Mesothelial cell of epicardium (in vitro differentiated cells): ENCODE data around the gene IGBP1. TPM values are rescaled to one million over a fixed set of nuclear protein-coding genes. Genes with fewer than 3 reads are reported as not detected.
A peak's percentile ranks its signal among the peaks of the same experiment; 100 is the strongest.

Experiments used
- DNase-seq, 2 experiments: peaks; one replicate each; pipeline ENCODE4 v3.0.0; 2021; ENCODE audit warnings: low spot score in 2 of 2; ENCODE audit not compliant: unreplicated experiment in 2 of 2
- H3K27ac Mint-ChIP-seq: 2 replicates; pipeline ENCODE4 v1.8.0; 2021; ENCODE audit warnings: mixed read lengths
- H3K27me3 Mint-ChIP-seq: 2 replicates; pipeline ENCODE4 v1.8.0; 2021; ENCODE audit warnings: low read depth, mixed read lengths
- H3K36me3 Mint-ChIP-seq: 2 replicates; pipeline ENCODE4 v1.8.0; 2021; ENCODE audit warnings: mixed read lengths
- H3K4me1 Mint-ChIP-seq: 2 replicates; pipeline ENCODE4 v1.8.0; 2021; ENCODE audit warnings: mixed read lengths
- H3K4me3 Mint-ChIP-seq: 2 replicates; pipeline ENCODE4 v1.8.0; 2021; ENCODE audit warnings: mild to moderate bottlenecking, moderate library complexity, mixed read lengths
- H3K9me3 Mint-ChIP-seq: 2 replicates; pipeline ENCODE4 v1.8.0; 2021; ENCODE audit warnings: mixed read lengths
- total RNA-seq: library from RNA; stranded (reverse); gene quantifications from 3 replicates; pipeline ENCODE4 v1.2.1, GENCODE V29; 2021
- TF ChIP-seq, protein P1 (sequence below): fragments of 200-600 bp; sonication (generic); IDR thresholded peaks from one replicate; pipeline ENCODE4 v1.5.0; 2021; ENCODE audit warnings: antibody characterized with exemption; ENCODE audit not compliant: unreplicated experiment

IGBP1 gene
- total RNA-seq, 1 donor from 2014 or later = 60.1 TPM

DNA sequence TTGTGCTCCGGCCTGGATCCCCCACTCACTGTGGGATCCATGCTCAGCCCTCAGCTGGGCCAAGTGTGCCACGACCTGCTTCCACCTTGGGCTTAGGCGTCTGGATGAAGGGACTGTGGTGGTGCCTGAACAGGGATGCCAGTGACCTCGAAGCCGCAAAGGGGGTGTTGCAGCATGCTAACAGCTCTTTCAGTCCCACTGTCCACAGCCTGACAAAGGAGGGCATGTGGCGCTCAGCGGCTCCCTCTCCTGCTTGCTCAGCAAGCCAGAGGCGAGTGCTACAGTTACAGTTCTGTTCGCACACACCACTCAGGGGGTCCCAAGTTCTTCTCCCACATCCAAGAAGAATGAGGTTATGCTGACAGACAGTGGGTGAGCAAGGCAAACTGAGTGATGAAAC, 5.2 kb upstream of the IGBP1 start:
- Mint-ChIP-seq H3K9me3 (peaks cover 21% of the 10 kb centered on the region), H3K4me1 (peaks cover 4% of the 10 kb centered on the region), H3K27ac (no peak overlapping the region), H3K36me3 (no peaks in the 10 kb centered on the region), H3K27me3 (no peaks in the 10 kb centered on the region), H3K4me3 (no peak overlapping the region)
- TF ChIP-seq, protein P1, sequence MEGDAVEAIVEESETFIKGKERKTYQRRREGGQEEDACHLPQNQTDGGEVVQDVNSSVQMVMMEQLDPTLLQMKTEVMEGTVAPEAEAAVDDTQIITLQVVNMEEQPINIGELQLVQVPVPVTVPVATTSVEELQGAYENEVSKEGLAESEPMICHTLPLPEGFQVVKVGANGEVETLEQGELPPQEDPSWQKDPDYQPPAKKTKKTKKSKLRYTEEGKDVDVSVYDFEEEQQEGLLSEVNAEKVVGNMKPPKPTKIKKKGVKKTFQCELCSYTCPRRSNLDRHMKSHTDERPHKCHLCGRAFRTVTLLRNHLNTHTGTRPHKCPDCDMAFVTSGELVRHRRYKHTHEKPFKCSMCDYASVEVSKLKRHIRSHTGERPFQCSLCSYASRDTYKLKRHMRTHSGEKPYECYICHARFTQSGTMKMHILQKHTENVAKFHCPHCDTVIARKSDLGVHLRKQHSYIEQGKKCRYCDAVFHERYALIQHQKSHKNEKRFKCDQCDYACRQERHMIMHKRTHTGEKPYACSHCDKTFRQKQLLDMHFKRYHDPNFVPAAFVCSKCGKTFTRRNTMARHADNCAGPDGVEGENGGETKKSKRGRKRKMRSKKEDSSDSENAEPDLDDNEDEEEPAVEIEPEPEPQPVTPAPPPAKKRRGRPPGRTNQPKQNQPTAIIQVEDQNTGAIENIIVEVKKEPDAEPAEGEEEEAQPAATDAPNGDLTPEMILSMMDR = no peak
- DNase-seq = no peak

DNA sequence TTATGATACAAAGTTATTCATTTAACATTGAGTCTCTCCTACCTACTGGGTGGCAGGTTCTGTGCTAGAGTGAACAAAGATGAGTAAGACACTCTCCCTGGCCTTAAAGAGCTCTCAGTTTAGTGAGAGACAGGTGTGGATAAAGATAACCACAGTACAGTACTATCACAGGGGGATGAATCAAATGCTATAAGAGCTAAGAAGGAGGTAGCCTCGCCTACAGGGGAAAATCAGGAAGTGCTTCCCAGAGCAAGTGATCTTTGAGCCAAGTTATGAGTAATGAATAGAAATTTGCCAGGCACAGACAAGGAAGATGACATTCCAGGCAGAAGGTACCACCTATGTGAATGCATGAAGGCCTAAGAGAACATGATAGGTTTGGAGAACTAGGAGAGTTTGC, 3.4 kb upstream of the IGBP1 start:
- no peak for DNase-seq
- H3K4me3 Mint-ChIP-seq = no peak overlapping the region
- TF ChIP-seq, protein P1 = no peak
- peaks cover 7% of the 10 kb centered on the region for H3K4me1 Mint-ChIP-seq
- H3K27ac Mint-ChIP-seq = no peak overlapping the region
- H3K36me3 Mint-ChIP-seq = no peaks in the 10 kb centered on the region
- H3K9me3 Mint-ChIP-seq = peaks cover 11% of the 10 kb centered on the region
- H3K27me3 Mint-ChIP-seq = no peaks in the 10 kb centered on the region

DNA sequence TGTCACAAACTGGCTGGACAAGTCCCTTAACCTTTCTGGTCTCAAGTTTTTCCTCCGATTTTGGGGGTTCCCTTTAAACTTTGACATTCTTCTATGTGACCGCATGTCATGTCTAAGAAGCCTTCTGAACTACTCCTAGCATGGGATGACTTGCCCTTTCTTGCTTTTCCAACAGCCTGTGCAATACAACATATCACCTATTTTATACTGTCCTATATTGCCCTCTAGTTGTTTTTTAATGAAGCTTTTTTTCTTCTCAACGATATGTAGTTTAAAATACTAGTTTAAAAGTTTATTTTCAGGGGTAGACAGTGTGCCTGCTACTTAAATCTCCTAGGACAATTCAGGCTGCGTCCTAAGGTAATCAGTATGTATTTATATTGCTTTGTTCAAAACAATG, 1.0 kb upstream of the IGBP1 start:
- H3K27ac Mint-ChIP-seq = peak overlapping the region; percentile 28
- TF ChIP-seq, protein P1 = no peak
- H3K27me3 Mint-ChIP-seq = no peaks in the 10 kb centered on the region
- H3K36me3 Mint-ChIP-seq = peaks cover 4% of the 10 kb centered on the region
- peak overlapping the region; percentile 42 for H3K4me3 Mint-ChIP-seq
- no peak for DNase-seq
- H3K4me1 Mint-ChIP-seq = peaks cover 14% of the 10 kb centered on the region
- H3K9me3 Mint-ChIP-seq = peaks cover 15% of the 10 kb centered on the region

DNA sequence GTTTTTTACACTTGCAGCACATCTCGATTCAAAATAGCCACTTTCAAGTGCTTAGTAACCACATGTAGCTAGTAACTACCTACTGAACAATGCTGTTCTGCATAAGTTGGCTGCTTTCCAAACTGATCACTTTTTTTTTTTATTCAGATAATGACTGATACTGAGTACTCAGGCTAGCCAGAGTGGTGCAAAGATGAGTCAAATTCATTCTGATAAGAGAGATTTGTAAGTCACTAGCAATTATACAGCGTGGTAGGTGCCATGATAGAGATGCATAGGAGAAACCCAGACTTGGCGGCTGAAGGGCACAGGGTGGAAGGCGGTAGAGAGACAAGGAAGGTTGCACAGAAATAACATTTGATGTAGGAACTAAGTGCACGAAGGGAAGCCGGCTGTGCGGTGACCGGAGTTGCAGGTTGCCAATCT, 357 bp upstream of the IGBP1 start:
- H3K27ac Mint-ChIP-seq = peak overlapping the region; percentile 99
- H3K9me3 Mint-ChIP-seq = peaks cover 17% of the 10 kb centered on the region
- TF ChIP-seq, protein P1 = no peak
- no peak for DNase-seq
- peaks cover 14% of the 10 kb centered on the region for H3K4me1 Mint-ChIP-seq
- H3K27me3 Mint-ChIP-seq = no peaks in the 10 kb centered on the region
- H3K36me3 Mint-ChIP-seq = peaks cover 4% of the 10 kb centered on the region
- H3K4me3 Mint-ChIP-seq = peak overlapping the region; percentile 97

DNA sequence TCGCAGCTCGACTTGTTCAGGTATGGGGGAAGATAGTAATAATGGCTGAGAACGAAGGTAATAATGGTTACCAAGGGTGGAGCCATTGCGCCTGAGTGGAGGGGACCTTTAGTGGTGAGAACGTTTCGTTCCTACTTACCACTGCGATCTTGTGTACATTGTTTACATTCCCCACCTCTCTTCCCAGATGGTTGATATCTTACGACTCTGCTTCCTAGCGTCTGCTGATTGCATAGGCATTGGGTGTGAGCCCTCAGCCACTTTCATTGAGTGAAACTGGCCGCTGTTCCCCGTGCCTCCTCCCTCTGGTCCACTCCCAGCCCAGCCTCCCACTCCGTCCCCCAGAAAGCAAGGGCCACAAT, 850 bp downstream of the IGBP1 start:
- H3K4me3 Mint-ChIP-seq = peak overlapping the region; percentile 97
- H3K36me3 Mint-ChIP-seq = peaks cover 4% of the 10 kb centered on the region
- TF ChIP-seq, protein P1 = no peak
- H3K9me3 Mint-ChIP-seq = peaks cover 17% of the 10 kb centered on the region
- H3K4me1 Mint-ChIP-seq = peaks cover 14% of the 10 kb centered on the region
- H3K27me3 Mint-ChIP-seq = no peaks in the 10 kb centered on the region
- peak overlapping the region; percentile 99 for H3K27ac Mint-ChIP-seq
- DNase-seq = no peak

DNA sequence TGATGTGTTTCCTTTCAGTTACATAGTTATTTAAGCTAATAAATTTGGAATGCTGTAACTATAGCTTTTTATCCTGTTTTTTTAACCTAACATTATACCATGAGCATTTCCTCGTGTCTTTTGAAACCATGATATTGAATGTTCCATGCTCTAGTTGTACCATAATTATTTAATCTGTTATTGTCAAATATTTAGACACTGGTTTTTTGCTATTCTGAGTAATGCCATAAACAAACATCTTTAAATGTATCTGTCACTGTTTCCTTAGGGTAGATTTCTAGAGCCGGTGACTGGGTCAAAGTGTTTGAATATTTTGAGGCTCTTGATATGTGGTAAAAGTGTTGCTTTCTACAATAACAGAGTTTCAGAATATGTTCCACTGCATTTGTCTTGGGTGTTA, 5.4 kb downstream of the IGBP1 start:
- no peak overlapping the region for H3K4me3 Mint-ChIP-seq
- TF ChIP-seq, protein P1 = no peak
- peaks cover 21% of the 10 kb centered on the region for H3K9me3 Mint-ChIP-seq
- H3K36me3 Mint-ChIP-seq = peaks cover 15% of the 10 kb centered on the region
- H3K27ac Mint-ChIP-seq = no peak overlapping the region
- peaks cover 10% of the 10 kb centered on the region for H3K4me1 Mint-ChIP-seq
- no peaks in the 10 kb centered on the region for H3K27me3 Mint-ChIP-seq
- no peak for DNase-seq
